ENCODE data around the gene HMSD. TPM values are rescaled to one million over a fixed set of nuclear protein-coding genes. Genes with fewer than 3 reads are reported as not detected.
A peak's percentile ranks its signal among the peaks of the same experiment; 100 is the strongest.

The HMSD gene
- total and polyA plus RNA-seq, 2 experiments from 2014 or later: 2.6 to 25.1 TPM

DNA sequence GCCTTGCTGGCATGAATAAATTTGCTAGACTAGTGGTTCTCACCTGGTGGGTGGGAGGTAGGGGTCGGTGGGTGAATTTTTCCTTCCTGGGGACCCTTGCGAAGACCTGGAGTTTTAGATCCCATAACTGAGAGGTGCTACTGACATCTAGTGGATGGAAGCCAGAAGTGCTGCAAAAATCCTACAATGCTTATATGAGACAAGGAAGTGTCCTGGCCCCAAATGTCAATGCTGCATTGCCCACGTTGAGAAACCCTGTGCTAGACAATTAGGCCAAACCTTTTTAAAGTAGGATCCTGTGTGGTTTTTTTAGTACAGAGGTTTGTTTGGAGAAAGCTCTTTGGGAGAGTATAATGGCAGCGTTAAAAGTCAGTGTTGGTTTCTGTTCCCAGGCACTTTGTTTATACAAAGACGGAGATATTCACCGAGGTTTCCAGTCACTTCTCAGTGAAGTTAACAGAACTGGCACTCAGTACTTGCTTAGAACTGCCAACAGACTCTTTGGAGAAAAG, 30.4 kb downstream of the HMSD start:
- H3K4me3 Mint-ChIP-seq: no peak overlapping the region
- ATAC-seq (peak; percentile 84), DNase-seq (ENCODE audit: low spot score) (peak; percentile 87)
- Histone ChIP-seq H2AFZ (no peak overlapping the region), H3K4me2 (no peak overlapping the region), H4K20me1 (replicated peaks; ENCODE audit: insufficient read depth) (no peaks in the 10 kb centered on the region), H3K9me2 (ENCODE audit: insufficient read depth) (no peaks in the 10 kb centered on the region), H3K36me3 (ENCODE audit: insufficient read depth) (no peaks in the 10 kb centered on the region), H3K27me3 (ENCODE audit: insufficient read depth) (peaks cover 60% of the 10 kb centered on the region), H3K79me2 (replicated peaks; ENCODE audit: insufficient read depth) (no peaks in the 10 kb centered on the region; the same call in 1 of the 2 replicates), H3K4me1 (ENCODE audit: insufficient read depth) (no peaks in the 10 kb centered on the region), H3F3A (replicated peaks; ENCODE audit: low read depth) (no peaks in the 10 kb centered on the region), H3K4me3 (no peak overlapping the region), H3K27ac (ENCODE audit: low read depth) (no peak overlapping the region)
- H3K27ac Mint-ChIP-seq: no peak overlapping the region
- H3K9me3 Mint-ChIP-seq: no peaks in the 10 kb centered on the region
- no peak for TF ChIP-seq STAT1 (IDR thresholded peaks at IDR 0.05; ENCODE audit: unreplicated experiment)
- TF ChIP-seq REST (IDR thresholded peaks at IDR 0.05; ENCODE audit: unreplicated experiment): no peak
- TF ChIP-seq, protein P1, sequence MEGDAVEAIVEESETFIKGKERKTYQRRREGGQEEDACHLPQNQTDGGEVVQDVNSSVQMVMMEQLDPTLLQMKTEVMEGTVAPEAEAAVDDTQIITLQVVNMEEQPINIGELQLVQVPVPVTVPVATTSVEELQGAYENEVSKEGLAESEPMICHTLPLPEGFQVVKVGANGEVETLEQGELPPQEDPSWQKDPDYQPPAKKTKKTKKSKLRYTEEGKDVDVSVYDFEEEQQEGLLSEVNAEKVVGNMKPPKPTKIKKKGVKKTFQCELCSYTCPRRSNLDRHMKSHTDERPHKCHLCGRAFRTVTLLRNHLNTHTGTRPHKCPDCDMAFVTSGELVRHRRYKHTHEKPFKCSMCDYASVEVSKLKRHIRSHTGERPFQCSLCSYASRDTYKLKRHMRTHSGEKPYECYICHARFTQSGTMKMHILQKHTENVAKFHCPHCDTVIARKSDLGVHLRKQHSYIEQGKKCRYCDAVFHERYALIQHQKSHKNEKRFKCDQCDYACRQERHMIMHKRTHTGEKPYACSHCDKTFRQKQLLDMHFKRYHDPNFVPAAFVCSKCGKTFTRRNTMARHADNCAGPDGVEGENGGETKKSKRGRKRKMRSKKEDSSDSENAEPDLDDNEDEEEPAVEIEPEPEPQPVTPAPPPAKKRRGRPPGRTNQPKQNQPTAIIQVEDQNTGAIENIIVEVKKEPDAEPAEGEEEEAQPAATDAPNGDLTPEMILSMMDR (conservative IDR thresholded peaks at IDR 0.05; ENCODE audit: low read depth in 2 of 2): peak; percentile 83
- peaks cover 45% of the 10 kb centered on the region for H3K27me3 Mint-ChIP-seq (ENCODE audit: insufficient read depth, low read depth, poor library complexity)
- no peaks in the 10 kb centered on the region for H3K36me3 Mint-ChIP-seq (ENCODE audit: low read depth)
- peaks cover 4% of the 10 kb centered on the region; the same call in 2 of the 3 replicates for H3K4me1 Mint-ChIP-seq

- Histone ChIP-seq H3K27me3 (ENCODE audit: insufficient read depth) (peaks cover 54% of the 10 kb centered on the region), H2AFZ (no peak overlapping the region), H3K27ac (ENCODE audit: low read depth) (no peak overlapping the region), H3K4me2 (no peak overlapping the region), H4K20me1 (replicated peaks; ENCODE audit: insufficient read depth) (no peaks in the 10 kb centered on the region), H3K9me2 (ENCODE audit: insufficient read depth) (no peaks in the 10 kb centered on the region), H3F3A (replicated peaks; ENCODE audit: low read depth) (no peaks in the 10 kb centered on the region), H3K36me3 (ENCODE audit: insufficient read depth) (no peaks in the 10 kb centered on the region), H3K4me1 (ENCODE audit: insufficient read depth) (no peaks in the 10 kb centered on the region), H3K4me3 (no peak overlapping the region), H3K79me2 (replicated peaks; ENCODE audit: insufficient read depth) (no peaks in the 10 kb centered on the region; the same call in 1 of the 2 replicates)
- Mint-ChIP-seq H3K27ac (no peak overlapping the region), H3K9me3 (no peaks in the 10 kb centered on the region), H3K36me3 (ENCODE audit: low read depth) (no peaks in the 10 kb centered on the region), H3K27me3 (ENCODE audit: insufficient read depth, low read depth, poor library complexity) (peaks cover 40% of the 10 kb centered on the region), H3K4me3 (no peak overlapping the region), H3K4me1 (peaks cover 4% of the 10 kb centered on the region; the same call in 2 of the 3 replicates)
- no peak for DNase-seq (ENCODE audit: low spot score)
- ATAC-seq: no peak
- TF ChIP-seq CREB1 (CRISPR knock-in tag; IDR thresholded peaks at IDR 0.05; ENCODE audit: low read depth) (no peak), ZNF331 (CRISPR knock-in tag; IDR thresholded peaks at IDR 0.05; ENCODE audit: low read depth) (no peak), REST (IDR thresholded peaks at IDR 0.05; ENCODE audit: unreplicated experiment) (no peak)
These were observed 30.9 kb downstream of the HMSD start for GRCh38 chr18:63980027-63980426.
